Caco-2 (cell line): ENCODE results near the gene GOLGA8B. TPM values are rescaled to one million over a fixed set of nuclear protein-coding genes. Genes with fewer than 3 reads are reported as not detected.
"Not testable (repeated sequence)": the region's sequence is repeated elsewhere in the genome, so short reads cannot be mapped to it uniquely, and the experiment has no call there.

ENCODE experiments used
- BruUV-seq: library from RNA; stranded (reverse); fragments of 400-500 nt; replicated peaks from 2 replicates; lab custom pipeline; 2021; lab: Mats Ljungman, UMichigan
- CTCF ChIA-PET: fragments of 300-600 bp; sonication (Branson Sonifier 250); formaldehyde crosslinking; loops from one replicate; lab custom pipeline; 2022; ENCODE audit warnings: antibody characterized with exemption; lab: Charles Lee
- POLR2A ChIA-PET: fragments of 300-600 bp; sonication (Branson Sonifier 250); formaldehyde crosslinking; loops from one replicate; lab custom pipeline; 2022; ENCODE audit warnings: antibody characterized with exemption; lab: Charles Lee
- DNase-seq, 2 experiments: peaks; one replicate each; pipeline versions ENCODE4 v3.0.0 to v3.0.0-alpha.2; 2020 to 2022
- H3K27me3 ChIP-seq: replicated peaks from 2 replicates; pipeline ENCODE4 v1.6.0; 2011; ENCODE audit warnings: low read length; ENCODE audit not compliant: control insufficient read depth, insufficient read depth
- H3K36me3 ChIP-seq: 2 replicates; pipeline ENCODE4 v1.5.1; 2011; ENCODE audit warnings: low read length; ENCODE audit not compliant: control insufficient read depth, insufficient read depth
- H3K4me1 ChIP-seq: fragments of 250-450 bp; sonication (Bioruptor Pico); 2 replicates; pipeline ENCODE4 v1.5.1; 2020; ENCODE audit warnings: mild to moderate bottlenecking
- H3K4me3 ChIP-seq: 2 replicates; pipeline ENCODE4 v1.5.1; 2011; ENCODE audit warnings: low read depth, mild to moderate bottlenecking, control low read depth, low read length
- H3K9me3 ChIP-seq: fragments of 250-450 bp; sonication (Bioruptor Pico); 2 replicates; pipeline ENCODE4 v1.5.1; 2020; ENCODE audit warnings: mild to moderate bottlenecking, moderate library complexity
- H3K27ac Mint-ChIP-seq: one replicate; pipeline ENCODE4 v1.8.0; 2022; ENCODE audit warnings: mixed read lengths; ENCODE audit not compliant: unreplicated experiment
- H3K27me3 Mint-ChIP-seq: one replicate; pipeline ENCODE4 v1.8.0; 2022; ENCODE audit warnings: mixed read lengths; ENCODE audit not compliant: insufficient read depth, unreplicated experiment
- H3K36me3 Mint-ChIP-seq: one replicate; pipeline ENCODE4 v1.8.0; 2022; ENCODE audit warnings: mild to moderate bottlenecking, mixed read lengths; ENCODE audit not compliant: insufficient read depth, unreplicated experiment
- H3K4me1 Mint-ChIP-seq: one replicate; pipeline ENCODE4 v1.8.0; 2022; ENCODE audit warnings: low read depth, mixed read lengths; ENCODE audit not compliant: unreplicated experiment
- H3K4me3 Mint-ChIP-seq: one replicate; pipeline ENCODE4 v1.8.0; 2022; ENCODE audit warnings: mild to moderate bottlenecking, moderate library complexity, mixed read lengths; ENCODE audit not compliant: unreplicated experiment
- H3K9me3 Mint-ChIP-seq: one replicate; pipeline ENCODE4 v1.8.0; 2022; ENCODE audit warnings: mixed read lengths; ENCODE audit not compliant: unreplicated experiment
- intact Hi-C: fragments of 100-400 bp; cut with micrococcal nuclease; formaldehyde crosslinking; loops from one replicate; pipeline ENCODE4 v1.10.0; 2022; ENCODE audit not compliant: unreplicated experiment
- total RNA-seq: library from RNA; stranded (reverse); gene quantifications from 2 replicates; pipeline ENCODE4 v1.2.3, GENCODE V29; 2022

The GOLGA8B gene
- total RNA-seq, 1 experiment from 2014 or later: 52.3 TPM

- H3K27ac Mint-ChIP-seq, CTCF ChIA-PET, H3K9me3 ChIP-seq, H3K9me3 Mint-ChIP-seq, DNase-seq, POLR2A ChIA-PET, H3K4me1 ChIP-seq, BruUV-seq, H3K36me3 ChIP-seq, H3K4me3 Mint-ChIP-seq, intact Hi-C loops, H3K27me3 Mint-ChIP-seq, H3K36me3 Mint-ChIP-seq, H3K4me1 Mint-ChIP-seq, H3K4me3 ChIP-seq, H3K27me3 ChIP-seq: not testable (repeated sequence)
These were observed 10.5 kb downstream of the GOLGA8B start for GRCh38 chr15:34572921-34573320.

GRCh38 chr15:34572019-34572641 is 11.3 kb downstream of the GOLGA8B start:
- H3K9me3 ChIP-seq, BruUV-seq, H3K36me3 Mint-ChIP-seq, DNase-seq, H3K4me3 ChIP-seq, H3K36me3 ChIP-seq, H3K9me3 Mint-ChIP-seq, H3K4me1 ChIP-seq, H3K4me1 Mint-ChIP-seq, intact Hi-C loops, H3K27me3 ChIP-seq, H3K27ac Mint-ChIP-seq, H3K4me3 Mint-ChIP-seq, CTCF ChIA-PET, H3K27me3 Mint-ChIP-seq, POLR2A ChIA-PET: not testable (repeated sequence)

- H3K27me3 ChIP-seq, intact Hi-C loops: not testable (repeated sequence)
These were observed 13.6 kb downstream of the GOLGA8B start for GRCh38 chr15:34569670-34570396.

GRCh38 chr15:34567174-34567573 is 16.3 kb downstream of the GOLGA8B start:
- BruUV-seq, H3K4me3 ChIP-seq, H3K36me3 Mint-ChIP-seq, H3K27me3 ChIP-seq, H3K27ac Mint-ChIP-seq, H3K4me1 Mint-ChIP-seq, H3K27me3 Mint-ChIP-seq, POLR2A ChIA-PET, H3K4me3 Mint-ChIP-seq, H3K9me3 Mint-ChIP-seq, H3K4me1 ChIP-seq, CTCF ChIA-PET, H3K36me3 ChIP-seq, H3K9me3 ChIP-seq, intact Hi-C loops, DNase-seq: not testable (repeated sequence)

More at GRCh38 chr15:34569670-34570396, 13.6 kb downstream of the GOLGA8B start:
- H3K9me3 Mint-ChIP-seq, H3K4me3 ChIP-seq, H3K27me3 Mint-ChIP-seq, H3K36me3 Mint-ChIP-seq, DNase-seq, H3K4me1 ChIP-seq, POLR2A ChIA-PET, BruUV-seq, H3K4me3 Mint-ChIP-seq, H3K27ac Mint-ChIP-seq, H3K36me3 ChIP-seq, CTCF ChIA-PET, H3K9me3 ChIP-seq, H3K4me1 Mint-ChIP-seq: not testable (repeated sequence)

GRCh38 chr15:34564711-34565110 is 18.7 kb downstream of the GOLGA8B start:
- H3K4me1 ChIP-seq, H3K9me3 Mint-ChIP-seq, H3K27ac Mint-ChIP-seq, H3K27me3 Mint-ChIP-seq, H3K4me3 ChIP-seq, H3K27me3 ChIP-seq, BruUV-seq, CTCF ChIA-PET, intact Hi-C loops, H3K36me3 Mint-ChIP-seq, H3K4me3 Mint-ChIP-seq, H3K36me3 ChIP-seq, H3K4me1 Mint-ChIP-seq, POLR2A ChIA-PET, DNase-seq, H3K9me3 ChIP-seq: not testable (repeated sequence)

GRCh38 chr15:34560814-34561213 is 22.6 kb downstream of the GOLGA8B start:
- H3K27me3 Mint-ChIP-seq, H3K27me3 ChIP-seq, DNase-seq, H3K9me3 Mint-ChIP-seq, CTCF ChIA-PET, H3K36me3 ChIP-seq, H3K4me3 Mint-ChIP-seq, H3K36me3 Mint-ChIP-seq, H3K9me3 ChIP-seq, H3K27ac Mint-ChIP-seq, H3K4me1 ChIP-seq, H3K4me1 Mint-ChIP-seq, POLR2A ChIA-PET, BruUV-seq, H3K4me3 ChIP-seq, intact Hi-C loops: not testable (repeated sequence)

GRCh38 chr15:34559764-34560163 is 23.7 kb downstream of the GOLGA8B start:
- H3K4me1 Mint-ChIP-seq, H3K4me1 ChIP-seq, intact Hi-C loops, DNase-seq, H3K4me3 Mint-ChIP-seq, CTCF ChIA-PET, H3K36me3 Mint-ChIP-seq, H3K9me3 Mint-ChIP-seq, POLR2A ChIA-PET, H3K9me3 ChIP-seq, H3K4me3 ChIP-seq, BruUV-seq, H3K36me3 ChIP-seq, H3K27ac Mint-ChIP-seq, H3K27me3 Mint-ChIP-seq, H3K27me3 ChIP-seq: not testable (repeated sequence)
